ENCODE results near the gene MISP.
A peak's percentile ranks its signal among the peaks of the same experiment; 100 is the strongest.
"Not testable (repeated sequence)": the region's sequence is repeated elsewhere in the genome, so short reads cannot be mapped to it uniquely, and the experiment has no call there.

Gene MISP

GRCh38 chr19:739998-740715 is 10.8 kb upstream of the MISP start (continued):
- TF ChIP-seq ESRRG (CRISPR knock-in tag; IDR thresholded peaks at IDR 0.05): no peak

GRCh38 chr19:740816-741505 is 10.0 kb upstream of the MISP start:
- ATAC-seq: not testable (repeated sequence)

GRCh38 chr19:741506-742131 is 9.3 kb upstream of the MISP start:
- 0 out of 3 replicates have a peak, but pooled peaks have one; percentile 12 for ATAC-seq
- TF ChIP-seq OSR1 (CRISPR knock-in tag; IDR thresholded peaks at IDR 0.05) (no peak), POU6F1 (CRISPR knock-in tag; IDR thresholded peaks at IDR 0.05; ENCODE audit: borderline replicate concordance, low read depth) (no peak), BACH2 (CRISPR knock-in tag; IDR thresholded peaks at IDR 0.05; ENCODE audit: borderline replicate concordance) (no peak), SNAI2 (CRISPR knock-in tag; IDR thresholded peaks at IDR 0.05) (no peak), CSDC2 (CRISPR knock-in tag; IDR thresholded peaks at IDR 0.05) (no peak), ZNF565 (CRISPR knock-in tag; conservative IDR thresholded peaks at IDR 0.05; ENCODE audit: low read depth) (no peak), PPARA (CRISPR knock-in tag; IDR thresholded peaks at IDR 0.05; ENCODE audit: borderline replicate concordance) (no peak), GLIS3 (CRISPR knock-in tag; IDR thresholded peaks at IDR 0.05) (no peak), ARNTL (CRISPR knock-in tag; IDR thresholded peaks at IDR 0.05; ENCODE audit: borderline replicate concordance, low read depth) (no peak), ESRRG (CRISPR knock-in tag; IDR thresholded peaks at IDR 0.05) (no peak), PATZ1 (CRISPR knock-in tag; IDR thresholded peaks at IDR 0.05; ENCODE audit: borderline replicate concordance) (no peak), TSHZ2 (CRISPR knock-in tag; IDR thresholded peaks at IDR 0.05) (no peak), TCF4 (CRISPR knock-in tag; IDR thresholded peaks at IDR 0.05; ENCODE audit: borderline replicate concordance) (no peak), RARB (CRISPR knock-in tag; IDR thresholded peaks at IDR 0.05) (no peak), CREB5 (CRISPR knock-in tag; IDR thresholded peaks at IDR 0.05; ENCODE audit: low read depth) (no peak), ZNF8 (CRISPR knock-in tag; IDR thresholded peaks at IDR 0.05) (no peak)

GRCh38 chr19:742540-743075 is 8.3 kb upstream of the MISP start:
- TF ChIP-seq ZC3H10 (CRISPR knock-in tag; IDR thresholded peaks at IDR 0.05) (no peak), BACH2 (CRISPR knock-in tag; IDR thresholded peaks at IDR 0.05; ENCODE audit: borderline replicate concordance) (no peak), ZFP30 (CRISPR knock-in tag; IDR thresholded peaks at IDR 0.05) (no peak), ARNTL (CRISPR knock-in tag; IDR thresholded peaks at IDR 0.05; ENCODE audit: borderline replicate concordance, low read depth) (no peak), ESRRG (CRISPR knock-in tag; IDR thresholded peaks at IDR 0.05) (no peak), CSRNP3 (CRISPR knock-in tag; IDR thresholded peaks at IDR 0.05) (no peak), RARB (CRISPR knock-in tag; IDR thresholded peaks at IDR 0.05) (no peak), POU6F1 (CRISPR knock-in tag; IDR thresholded peaks at IDR 0.05; ENCODE audit: borderline replicate concordance, low read depth) (no peak), PPARA (CRISPR knock-in tag; IDR thresholded peaks at IDR 0.05; ENCODE audit: borderline replicate concordance) (no peak), GLIS3 (CRISPR knock-in tag; IDR thresholded peaks at IDR 0.05) (no peak), ZNF565 (CRISPR knock-in tag; conservative IDR thresholded peaks at IDR 0.05; ENCODE audit: low read depth) (no peak), ZNF8 (CRISPR knock-in tag; IDR thresholded peaks at IDR 0.05) (no peak), ISL1 (CRISPR knock-in tag; IDR thresholded peaks at IDR 0.05) (no peak), ZFP3 (CRISPR knock-in tag; IDR thresholded peaks at IDR 0.05) (no peak), TOX (CRISPR knock-in tag; IDR thresholded peaks at IDR 0.05; ENCODE audit: borderline replicate concordance) (no peak)
- ATAC-seq: no peak
